B cell (primary cell): ENCODE measurements around the gene KRTAP5-9. TPM values are rescaled to one million over a fixed set of nuclear protein-coding genes. Genes with fewer than 3 reads are reported as not detected.
"Not testable (repeated sequence)": the region's sequence is repeated elsewhere in the genome, so short reads cannot be mapped to it uniquely, and the experiment has no call there.

ENCODE experiments used
- ATAC-seq: fragments of 200-7000 bp; cut with Tn5 transposase; one replicate; pipeline ENCODE4 v1.10.0; 2021; ENCODE audit warnings: low read depth, mild to moderate bottlenecking, moderate number of reproducible peaks, moderate library complexity
- CTCF ChIA-PET: fragments of 350-600 bp; sonication (Branson Sonifier 250); formaldehyde crosslinking; loops from one replicate; lab custom pipeline; 2021; ENCODE audit warnings: antibody characterized with exemption, inconsistent platforms; lab: Charles Lee
- POLR2A ChIA-PET: fragments of 350-600 bp; sonication (Branson Sonifier 250); formaldehyde crosslinking; loops from one replicate; lab custom pipeline; 2021; ENCODE audit warnings: antibody characterized with exemption; lab: Charles Lee
- DNase-seq: peaks from one replicate; pipeline ENCODE4 v3.0.0; 2013
- H2AFZ ChIP-seq: 2 replicates; pipeline ENCODE4 v1.6.1; 2012; ENCODE audit warnings: mild to moderate bottlenecking, low read depth, low read length; ENCODE audit not compliant: insufficient read depth, poor library complexity, severe bottlenecking
- H3K27ac ChIP-seq, 2 donors: 1 replicate in 1 of 2; 2 replicates in 1 of 2; pipeline ENCODE4 v1.5.1; 2012 to 2013; ENCODE audit warnings: low read length in 2 of 2, mild to moderate bottlenecking in 2 of 2, moderate library complexity in 1 of 2
- H3K27me3 ChIP-seq, 4 experiments: fragments of 200-600 bp in 1 of 4; sonication (generic) in 1 of 4; replicated peaks in 1 of 4; 1 replicate in 2 of 4; 2 replicates in 2 of 4; pipeline versions ENCODE4 v1.6.1 to v1.7.0; 2013 to 2016; ENCODE audit warnings: low read length in 3 of 4, mild to moderate bottlenecking in 2 of 4, mixed read lengths in 1 of 4, moderate library complexity in 1 of 4; ENCODE audit not compliant: insufficient read depth in 4 of 4, control insufficient read depth in 3 of 4; ENCODE audit errors: control extremely low read depth in 1 of 4
- H3K36me3 ChIP-seq, 2 experiments: replicated peaks in 1 of 2; 1 replicate in 1 of 2; 2 replicates in 1 of 2; pipeline versions ENCODE4 v1.6.1 to v1.7.1; 2013; ENCODE audit warnings: low read length in 1 of 2; ENCODE audit not compliant: insufficient read depth in 2 of 2, control insufficient read depth in 1 of 2; ENCODE audit errors: control extremely low read depth in 1 of 2, extremely low read depth in 1 of 2
- H3K4me1 ChIP-seq, 2 donors: fragments of 200-600 bp in 1 of 2; sonication (generic) in 1 of 2; 1 replicate in 1 of 2; 2 replicates in 1 of 2; pipeline versions ENCODE4 v1.5.1 to v1.6.1; 2013 to 2017; ENCODE audit warnings: low read length in 2 of 2; ENCODE audit not compliant: control insufficient read depth in 2 of 2, insufficient read depth in 2 of 2
- H3K4me2 ChIP-seq: replicated peaks from 2 replicates; pipeline ENCODE3; 2012; ENCODE audit warnings: mild to moderate bottlenecking, low read depth, low read length; ENCODE audit not compliant: poor library complexity, severe bottlenecking
- H3K4me3 ChIP-seq, 5 experiments: fragments of 200-600 bp in 1 of 5; sonication (generic) in 1 of 5; 1 replicate in 3 of 5; 2 replicates in 2 of 5; pipeline versions ENCODE4 v1.5.1 to v1.7.0; 2011 to 2016; ENCODE audit warnings: low read length in 4 of 5, mild to moderate bottlenecking in 4 of 5, low read depth in 2 of 5, control low read depth in 1 of 5, moderate library complexity in 1 of 5; ENCODE audit not compliant: insufficient read depth in 1 of 5; ENCODE audit errors: control extremely low read depth in 1 of 5, extremely low read depth in 1 of 5
- H3K79me2 ChIP-seq: fragments of 200-600 bp; sonication (generic); one replicate; pipeline ENCODE4 v1.6.0; 2016; ENCODE audit warnings: low read length; ENCODE audit not compliant: control insufficient read depth, insufficient read depth
- H3K9ac ChIP-seq: fragments of 200-600 bp; sonication (generic); 2 replicates; pipeline ENCODE4 v1.6.1; 2017; ENCODE audit warnings: mild to moderate bottlenecking, low read length, moderate library complexity
- H3K9me3 ChIP-seq, 3 donors: one replicate each; pipeline versions ENCODE4 v1.6.1 to v1.7.1; 2013; ENCODE audit warnings: low read length in 2 of 3; ENCODE audit not compliant: control insufficient read depth in 2 of 3, insufficient read depth in 1 of 3; ENCODE audit errors: control extremely low read depth in 1 of 3
- H4K20me1 ChIP-seq: 2 replicates; pipeline ENCODE4 v1.6.0; 2012; ENCODE audit warnings: mild to moderate bottlenecking, low read length; ENCODE audit not compliant: insufficient read depth, control insufficient read depth, poor library complexity, severe bottlenecking
- H3K27ac Mint-ChIP-seq: one replicate; pipeline ENCODE4 v1.8.0; 2021; ENCODE audit warnings: mixed read lengths
- H3K27me3 Mint-ChIP-seq: one replicate; pipeline ENCODE4 v1.8.0; 2021; ENCODE audit warnings: mixed read lengths
- H3K4me1 Mint-ChIP-seq: one replicate; pipeline ENCODE4 v1.8.0; 2021; ENCODE audit warnings: mixed read lengths
- H3K4me3 Mint-ChIP-seq: one replicate; pipeline ENCODE4 v1.8.0; 2021; ENCODE audit warnings: mixed read lengths
- H3K9me3 Mint-ChIP-seq: one replicate; pipeline ENCODE4 v1.8.0; 2022; ENCODE audit warnings: mixed read lengths; ENCODE audit not compliant: insufficient read depth
- EZH2 ChIP-seq: IDR thresholded peaks from 2 replicates; pipeline ENCODE4 v1.6.1; 2012; ENCODE audit warnings: borderline replicate concordance, low read depth, mild to moderate bottlenecking, moderate library complexity, low read length; ENCODE audit not compliant: insufficient read depth, poor library complexity, severe bottlenecking
- WGBS: methylation state at CpG from one replicate; pipeline ENCODE4 v1.1.5; 2013; ENCODE audit warnings: missing lambda C conversion rate; ENCODE audit not compliant: insufficient coverage; 5-methylcytosine and 5-hydroxymethylcytosine counted together
- intact Hi-C: fragments of 100-400 bp; cut with micrococcal nuclease; formaldehyde crosslinking; loops from one replicate; pipeline ENCODE4 v1.10.0; 2022
- polyA plus RNA-seq: library from polyadenylated mRNA; depleted of rRNA; stranded (reverse); fragments of >200 nt; gene quantifications from 2 replicates; pipeline ENCODE4 v1.2.3, GENCODE V29; 2012
- total RNA-seq, 2 donors: library from RNA; stranded (reverse); fragments of 120-200 nt in 1 of 2; gene quantifications; 1 replicate in 1 of 2; 2 replicates in 1 of 2; pipeline versions ENCODE4 v1.2.3 to v1.2.4, GENCODE V29; 2013 to 2022
- TF ChIP-seq, protein P1 (sequence below): fragments of 200-600 bp; IDR thresholded peaks from one replicate; pipeline ENCODE4 v1.8.0; 2022; ENCODE audit warnings: antibody characterized with exemption, mild to moderate bottlenecking

KRTAP5-9 gene
- total and polyA plus RNA-seq, 2 donors (not counting 1 experiment from before 2014, with no cell fraction given), result 0.34 to 0.95 TPM

DNA sequence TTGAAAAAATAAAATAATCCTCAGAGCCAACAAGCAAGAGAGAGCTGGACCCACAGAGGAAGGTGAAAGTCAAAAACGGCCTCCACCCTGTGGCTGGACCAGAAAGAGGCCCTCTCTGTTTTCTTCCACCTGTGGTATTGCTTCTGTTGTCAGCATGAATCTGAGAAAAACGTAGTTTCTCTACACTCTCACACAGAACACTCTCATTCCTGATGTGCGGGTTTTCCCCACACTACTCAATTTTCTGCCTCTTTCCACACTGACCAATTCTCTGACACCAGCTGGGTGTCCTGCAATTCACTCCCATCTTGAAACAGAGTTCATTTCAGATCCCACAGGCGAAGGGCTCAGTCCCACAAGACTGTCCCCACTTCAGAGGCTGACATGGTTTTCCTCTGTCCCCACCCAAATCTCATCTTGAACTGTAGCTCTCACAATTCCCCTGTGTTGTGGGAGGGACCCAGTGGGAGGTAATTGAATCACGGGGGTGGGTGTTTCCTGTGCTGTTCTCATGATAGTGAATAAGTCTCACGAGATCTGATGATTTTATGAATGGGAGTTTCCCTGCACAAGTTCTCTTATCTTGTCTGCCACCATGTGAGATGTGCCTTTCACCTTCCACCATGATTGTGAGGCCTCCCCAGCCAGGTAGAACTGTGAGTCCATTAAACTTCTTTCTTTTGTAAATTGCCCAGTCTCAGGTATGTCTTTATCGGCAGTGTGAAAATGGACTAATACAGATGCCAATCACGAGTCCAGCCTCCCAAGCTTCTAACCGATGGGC is 7.5 kb upstream of the KRTAP5-9 start:
- CTCF ChIA-PET, ATAC-seq, DNase-seq, H3K27ac Mint-ChIP-seq, intact Hi-C loops, H3K4me3 ChIP-seq, H3K27me3 Mint-ChIP-seq, H3K27ac ChIP-seq, H3K4me3 Mint-ChIP-seq, H3K4me2 ChIP-seq, H3K9me3 Mint-ChIP-seq, H3K9ac ChIP-seq, POLR2A ChIA-PET, H3K27me3 ChIP-seq, H3K79me2 ChIP-seq, H3K36me3 ChIP-seq, H4K20me1 ChIP-seq, H2AFZ ChIP-seq: not testable (repeated sequence)
- peaks cover 19% of the 10 kb centered on the region for H3K4me1 Mint-ChIP-seq
- Histone ChIP-seq H3K4me1 (peaks cover 3 to 10% of the 10 kb centered on the region in 2 donors), H3K9me3 (peaks cover 0 to 12% (median 0%) of the 10 kb centered on the region in 3 donors)
- WGBS, result 79% methylated on average over 8 of the region's 9 CpGs

DNA sequence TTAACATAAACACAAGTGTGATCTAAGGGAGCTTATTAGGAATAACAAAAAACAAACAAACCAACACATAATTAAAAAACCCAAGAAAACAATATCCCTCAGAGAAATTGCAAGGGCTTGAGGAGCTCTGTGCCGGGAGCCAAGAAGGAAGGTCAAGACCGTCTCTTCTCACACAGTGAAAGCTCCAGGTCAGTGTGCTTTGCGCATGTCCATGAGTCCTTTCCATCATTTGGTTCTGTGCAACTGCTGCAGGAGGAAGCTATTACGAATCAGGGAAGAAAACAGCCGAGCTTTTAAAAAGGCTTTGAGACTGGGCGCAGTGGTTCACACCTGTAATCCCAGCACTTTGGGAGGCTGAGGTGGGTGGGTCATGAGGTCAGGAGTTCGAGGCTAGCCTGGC is 5.8 kb upstream of the KRTAP5-9 start:
- no peak overlapping the region for H3K4me3 Mint-ChIP-seq
- POLR2A ChIA-PET, result no interaction called here

More for the DNA sequence above, 5.8 kb upstream of the KRTAP5-9 start:
- Histone ChIP-seq H3K4me1 (peaks cover 3 to 10% of the 10 kb centered on the region in 2 donors), H2AFZ (no peak overlapping the region), H3K27me3 (peaks cover 0 to 3% (median 0%) of the 10 kb centered on the region in 4 experiments), H3K4me2 (no peak overlapping the region), H3K9ac (no peak overlapping the region), H4K20me1 (no peaks in the 10 kb centered on the region), H3K79me2 (no peaks in the 10 kb centered on the region), H3K4me3 (no peak overlapping the region), H3K36me3 (no peaks in the 10 kb centered on the region), H3K27ac (no peak overlapping the region), H3K9me3 (peaks cover 0 to 25% (median 0%) of the 10 kb centered on the region in 3 donors)
- Mint-ChIP-seq H3K9me3 (peaks cover 6% of the 10 kb centered on the region), H3K4me1 (peaks cover 19% of the 10 kb centered on the region), H3K27ac (no peak overlapping the region), H3K27me3 (peaks cover 7% of the 10 kb centered on the region)
- 100% methylated on average over 5 of the region's 7 CpGs for WGBS
- intact Hi-C loops, result no loop called here
- no peak for TF ChIP-seq EZH2
- TF ChIP-seq, protein P1, sequence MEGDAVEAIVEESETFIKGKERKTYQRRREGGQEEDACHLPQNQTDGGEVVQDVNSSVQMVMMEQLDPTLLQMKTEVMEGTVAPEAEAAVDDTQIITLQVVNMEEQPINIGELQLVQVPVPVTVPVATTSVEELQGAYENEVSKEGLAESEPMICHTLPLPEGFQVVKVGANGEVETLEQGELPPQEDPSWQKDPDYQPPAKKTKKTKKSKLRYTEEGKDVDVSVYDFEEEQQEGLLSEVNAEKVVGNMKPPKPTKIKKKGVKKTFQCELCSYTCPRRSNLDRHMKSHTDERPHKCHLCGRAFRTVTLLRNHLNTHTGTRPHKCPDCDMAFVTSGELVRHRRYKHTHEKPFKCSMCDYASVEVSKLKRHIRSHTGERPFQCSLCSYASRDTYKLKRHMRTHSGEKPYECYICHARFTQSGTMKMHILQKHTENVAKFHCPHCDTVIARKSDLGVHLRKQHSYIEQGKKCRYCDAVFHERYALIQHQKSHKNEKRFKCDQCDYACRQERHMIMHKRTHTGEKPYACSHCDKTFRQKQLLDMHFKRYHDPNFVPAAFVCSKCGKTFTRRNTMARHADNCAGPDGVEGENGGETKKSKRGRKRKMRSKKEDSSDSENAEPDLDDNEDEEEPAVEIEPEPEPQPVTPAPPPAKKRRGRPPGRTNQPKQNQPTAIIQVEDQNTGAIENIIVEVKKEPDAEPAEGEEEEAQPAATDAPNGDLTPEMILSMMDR, result no peak
- DNase-seq, result no peak
- ATAC-seq, result no peak
- CTCF ChIA-PET, result no interaction called here
